TTC549 (cell line): ENCODE data around the gene ADAMTS19.
"Not testable (repeated sequence)": the region's sequence is repeated elsewhere in the genome, so short reads cannot be mapped to it uniquely, and the experiment has no call there.

Experiments used
- FAIRE-seq: peaks from 2 replicates; lab custom pipeline; 2012; peaks lifted over from hg19 to GRCh38; lab: Jason Lieb, UNC

ADAMTS19 gene

GRCh38 chr5:129584496-129584895 lies 124.4 kb downstream of the ADAMTS19 start:
- FAIRE-seq = not testable (repeated sequence)

GRCh38 chr5:129591508-129592160 lies 131.5 kb downstream of the ADAMTS19 start:
- no peak for FAIRE-seq

GRCh38 chr5:129593525-129593924 lies 133.4 kb downstream of the ADAMTS19 start:
- no peak for FAIRE-seq

GRCh38 chr5:129601576-129601975 lies 141.5 kb downstream of the ADAMTS19 start:
- FAIRE-seq = no peak

- FAIRE-seq = no peak
Measured at GRCh38 chr5:129608350-129608749, 148.3 kb downstream of the ADAMTS19 start.

- FAIRE-seq = no peak
Measured at GRCh38 chr5:129609710-129610109, 149.6 kb downstream of the ADAMTS19 start.

- no peak for FAIRE-seq
Measured at GRCh38 chr5:129616517-129616916, 156.4 kb downstream of the ADAMTS19 start.

- no peak for FAIRE-seq
Measured at GRCh38 chr5:129617206-129617605, 157.1 kb downstream of the ADAMTS19 start.

GRCh38 chr5:129619782-129620181 lies 159.7 kb downstream of the ADAMTS19 start:
- FAIRE-seq = no peak

GRCh38 chr5:129622531-129622930 lies 162.4 kb downstream of the ADAMTS19 start:
- FAIRE-seq = no peak

- FAIRE-seq = no peak
Measured at GRCh38 chr5:129629575-129629974, 169.5 kb downstream of the ADAMTS19 start.

GRCh38 chr5:129630101-129630500 lies 170.0 kb downstream of the ADAMTS19 start:
- FAIRE-seq = no peak

GRCh38 chr5:129631961-129632360 lies 171.9 kb downstream of the ADAMTS19 start:
- FAIRE-seq = no peak

- not testable (repeated sequence) for FAIRE-seq
Measured at GRCh38 chr5:129637501-129637900, 177.4 kb downstream of the ADAMTS19 start.

- no peak for FAIRE-seq
Measured at GRCh38 chr5:129639331-129639730, 179.2 kb downstream of the ADAMTS19 start.

- FAIRE-seq = no peak
Measured at GRCh38 chr5:129652349-129653056, 192.4 kb downstream of the ADAMTS19 start.

GRCh38 chr5:129653057-129653375 lies 192.9 kb downstream of the ADAMTS19 start:
- FAIRE-seq = no peak

GRCh38 chr5:129653442-129653841 lies 193.3 kb downstream of the ADAMTS19 start:
- FAIRE-seq = no peak

GRCh38 chr5:129656952-129657351 lies 196.9 kb downstream of the ADAMTS19 start:
- FAIRE-seq = no peak

GRCh38 chr5:129658801-129659200 lies 198.7 kb downstream of the ADAMTS19 start:
- no peak for FAIRE-seq

- FAIRE-seq = no peak
Measured at GRCh38 chr5:129661366-129662035, 201.4 kb downstream of the ADAMTS19 start.

- FAIRE-seq = no peak
Measured at GRCh38 chr5:129664336-129664937, 204.3 kb downstream of the ADAMTS19 start.

GRCh38 chr5:129670957-129671500 lies 210.9 kb downstream of the ADAMTS19 start:
- no peak for FAIRE-seq
